Hepatocyte (in vitro differentiated cells): ENCODE data around the gene CCR2.

Experiments used
- EZH2 ChIP-seq: fragments of 200-600 bp; sonication (generic); IDR thresholded peaks from 2 replicates; pipeline ENCODE4 v1.6.1; 2016; ENCODE audit warnings: antibody characterized with exemption, mild to moderate bottlenecking, borderline replicate concordance
- TF ChIP-seq, protein P1 (sequence below): fragments of 200-600 bp; sonication (generic); IDR thresholded peaks from 2 replicates; pipeline ENCODE4 v1.5.1; 2016; ENCODE audit warnings: antibody characterized with exemption, mild to moderate bottlenecking; ENCODE audit not compliant: poor library complexity

GRCh38 chr3:46314517-46314916, 39.4 kb upstream of the CCR2 start:
- no peak for TF ChIP-seq EZH2
- TF ChIP-seq, protein P1, sequence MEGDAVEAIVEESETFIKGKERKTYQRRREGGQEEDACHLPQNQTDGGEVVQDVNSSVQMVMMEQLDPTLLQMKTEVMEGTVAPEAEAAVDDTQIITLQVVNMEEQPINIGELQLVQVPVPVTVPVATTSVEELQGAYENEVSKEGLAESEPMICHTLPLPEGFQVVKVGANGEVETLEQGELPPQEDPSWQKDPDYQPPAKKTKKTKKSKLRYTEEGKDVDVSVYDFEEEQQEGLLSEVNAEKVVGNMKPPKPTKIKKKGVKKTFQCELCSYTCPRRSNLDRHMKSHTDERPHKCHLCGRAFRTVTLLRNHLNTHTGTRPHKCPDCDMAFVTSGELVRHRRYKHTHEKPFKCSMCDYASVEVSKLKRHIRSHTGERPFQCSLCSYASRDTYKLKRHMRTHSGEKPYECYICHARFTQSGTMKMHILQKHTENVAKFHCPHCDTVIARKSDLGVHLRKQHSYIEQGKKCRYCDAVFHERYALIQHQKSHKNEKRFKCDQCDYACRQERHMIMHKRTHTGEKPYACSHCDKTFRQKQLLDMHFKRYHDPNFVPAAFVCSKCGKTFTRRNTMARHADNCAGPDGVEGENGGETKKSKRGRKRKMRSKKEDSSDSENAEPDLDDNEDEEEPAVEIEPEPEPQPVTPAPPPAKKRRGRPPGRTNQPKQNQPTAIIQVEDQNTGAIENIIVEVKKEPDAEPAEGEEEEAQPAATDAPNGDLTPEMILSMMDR = no peak
